Stimulated activated CD8-positive, alpha-beta memory T cell treated with anti-CD3 and anti-CD28 coated beads, Interleukin-15, amount 100 ng/mL, for 48 hours (primary cell): ENCODE data around the gene NACC2.
A peak's percentile ranks its signal among the peaks of the same experiment; 100 is the strongest.

Experiments
- DNase-seq, 2 donors: peaks; one replicate each; pipeline ENCODE4 v3.0.0-alpha.2; 2020; ENCODE audit warnings: low read depth in 2 of 2

The NACC2 gene, protein sequence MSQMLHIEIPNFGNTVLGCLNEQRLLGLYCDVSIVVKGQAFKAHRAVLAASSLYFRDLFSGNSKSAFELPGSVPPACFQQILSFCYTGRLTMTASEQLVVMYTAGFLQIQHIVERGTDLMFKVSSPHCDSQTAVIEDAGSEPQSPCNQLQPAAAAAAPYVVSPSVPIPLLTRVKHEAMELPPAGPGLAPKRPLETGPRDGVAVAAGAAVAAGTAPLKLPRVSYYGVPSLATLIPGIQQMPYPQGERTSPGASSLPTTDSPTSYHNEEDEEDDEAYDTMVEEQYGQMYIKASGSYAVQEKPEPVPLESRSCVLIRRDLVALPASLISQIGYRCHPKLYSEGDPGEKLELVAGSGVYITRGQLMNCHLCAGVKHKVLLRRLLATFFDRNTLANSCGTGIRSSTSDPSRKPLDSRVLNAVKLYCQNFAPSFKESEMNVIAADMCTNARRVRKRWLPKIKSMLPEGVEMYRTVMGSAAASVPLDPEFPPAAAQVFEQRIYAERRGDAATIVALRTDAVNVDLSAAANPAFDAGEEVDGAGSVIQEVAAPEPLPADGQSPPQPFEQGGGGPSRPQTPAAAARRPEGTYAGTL

DNA sequence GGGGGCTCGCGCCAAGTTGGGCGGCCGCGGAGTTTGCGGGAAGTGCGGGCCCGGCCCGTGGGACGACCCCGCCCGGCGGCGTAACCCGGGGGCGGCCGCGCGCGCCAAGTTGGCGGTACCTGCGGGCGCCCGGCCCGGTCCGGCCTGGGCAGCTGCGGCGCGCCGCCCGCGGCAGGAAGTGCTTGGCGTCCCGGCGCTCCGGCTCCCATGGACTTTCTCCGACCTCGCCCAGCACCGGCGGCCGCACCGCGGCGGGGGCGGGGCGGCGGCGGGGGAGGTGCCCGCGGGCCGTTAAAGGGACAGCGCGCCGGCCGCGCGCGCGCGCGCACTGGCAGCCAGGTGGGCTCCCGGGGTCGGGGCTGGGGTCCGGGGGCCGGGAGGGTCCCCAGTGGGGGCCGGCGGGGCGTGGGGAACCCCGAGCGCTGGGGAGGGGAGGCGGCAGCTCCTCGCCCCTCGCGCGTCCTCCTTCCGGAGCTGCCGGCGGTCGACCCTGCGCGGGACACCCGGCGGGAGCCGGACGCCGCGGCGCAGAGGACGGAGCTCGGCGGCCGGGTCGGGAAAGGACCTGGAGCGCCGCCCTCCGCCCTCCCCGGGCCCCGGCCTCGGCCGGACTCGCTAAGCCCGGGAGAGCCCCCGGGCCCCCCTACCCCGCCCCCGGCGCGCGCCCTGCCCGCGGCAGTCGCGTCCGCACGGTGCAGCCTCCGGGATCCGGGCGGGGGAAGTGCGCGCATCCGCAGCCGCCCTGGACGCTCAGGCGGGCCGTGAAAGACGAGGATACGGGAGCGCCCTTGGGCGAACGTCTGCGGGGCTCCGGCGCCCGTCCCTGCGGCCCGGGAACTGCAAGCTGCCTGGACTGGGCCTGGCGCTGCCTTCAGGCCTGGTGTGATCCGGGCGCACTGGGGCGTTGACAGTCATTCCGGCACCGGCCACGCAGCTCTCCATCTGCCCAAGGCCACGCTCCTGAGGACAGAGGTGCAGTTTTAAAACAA, at the start of gene NACC2:
Gene NACC2, minus strand, starts transcription at position 220 of the 989 bp plus-strand sequence. CDS start 44,768 bp downstream, outside the sequence.
- no peak for DNase-seq

DNA sequence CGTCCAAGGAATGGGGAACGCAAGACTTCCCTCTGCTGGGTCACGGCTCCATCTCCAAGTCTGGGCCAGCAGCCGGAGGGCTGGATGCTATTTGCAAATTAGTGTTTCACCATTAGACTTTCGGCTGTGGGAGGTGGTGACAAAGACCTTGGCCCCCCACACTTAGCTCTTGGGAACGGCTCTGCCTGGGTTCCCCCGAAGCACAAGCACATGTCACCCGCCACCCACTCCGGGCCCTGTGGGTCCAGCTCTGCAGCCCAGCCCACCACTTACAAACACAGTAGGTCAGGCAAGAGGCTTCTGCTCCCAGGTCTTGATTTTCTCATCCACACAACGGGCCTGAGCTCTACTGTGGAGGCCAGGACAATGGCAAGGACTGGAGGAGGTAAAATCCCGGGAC, 49.4 kb upstream of the NACC2 start:
- no peak for DNase-seq

DNA sequence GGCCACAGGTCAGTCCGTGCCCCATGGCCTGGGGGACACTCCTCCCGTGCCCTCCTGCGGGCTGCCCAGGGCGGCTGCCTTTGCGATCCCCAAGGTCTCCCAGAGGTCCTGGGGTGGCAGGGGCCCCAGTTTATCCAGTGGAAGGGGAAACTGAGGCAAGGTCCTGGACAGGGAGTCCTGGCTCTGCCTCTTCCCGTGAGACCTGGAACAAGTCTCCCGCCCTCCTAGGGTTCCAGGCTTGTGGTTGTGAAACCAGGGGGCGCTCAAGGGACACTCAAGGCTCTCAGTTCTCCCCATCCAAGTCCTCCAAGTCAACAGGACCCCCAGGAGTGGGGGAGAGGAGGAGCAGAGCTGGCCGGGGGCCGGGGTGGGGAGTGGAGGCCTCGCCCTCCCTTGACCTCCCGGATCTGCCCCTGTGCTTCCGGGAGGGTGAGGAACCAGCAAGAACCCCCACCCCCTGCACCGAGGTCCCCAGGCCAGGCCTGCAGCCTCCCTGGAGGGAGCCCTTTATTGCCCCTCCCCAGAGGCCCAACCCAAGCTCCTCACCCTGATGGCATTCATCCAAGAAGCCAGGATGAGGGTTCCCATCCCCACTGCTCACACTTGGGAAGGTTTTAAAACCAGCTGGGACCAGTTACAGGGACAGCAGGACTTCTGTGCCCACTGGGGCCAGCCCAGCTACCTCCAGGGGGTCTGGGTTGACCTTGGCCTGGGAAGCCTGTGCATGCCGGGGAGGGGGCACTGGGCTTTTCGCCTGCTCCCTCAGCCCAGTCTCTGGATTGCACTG, 48.3 kb upstream of the NACC2 start:
- no peak for DNase-seq

DNA sequence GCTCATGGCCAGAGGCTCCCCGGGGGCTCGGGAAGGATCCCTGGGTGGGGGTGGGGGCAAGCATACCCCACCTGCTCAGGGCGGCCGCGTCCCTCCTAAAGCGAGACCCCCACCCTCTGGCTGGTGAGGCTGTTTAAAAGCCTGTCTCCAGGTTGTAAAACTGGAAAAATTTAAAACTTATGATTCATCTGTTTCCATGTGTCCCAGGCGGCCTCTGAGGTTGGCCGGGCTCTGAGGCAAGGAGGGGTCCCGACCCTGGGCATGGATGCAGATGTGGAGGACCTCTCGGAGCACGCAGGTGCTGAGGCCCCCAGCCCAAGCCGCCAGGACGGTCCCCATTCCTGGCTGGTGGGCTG, 47.7 kb upstream of the NACC2 start:
- DNase-seq = no peak

DNA sequence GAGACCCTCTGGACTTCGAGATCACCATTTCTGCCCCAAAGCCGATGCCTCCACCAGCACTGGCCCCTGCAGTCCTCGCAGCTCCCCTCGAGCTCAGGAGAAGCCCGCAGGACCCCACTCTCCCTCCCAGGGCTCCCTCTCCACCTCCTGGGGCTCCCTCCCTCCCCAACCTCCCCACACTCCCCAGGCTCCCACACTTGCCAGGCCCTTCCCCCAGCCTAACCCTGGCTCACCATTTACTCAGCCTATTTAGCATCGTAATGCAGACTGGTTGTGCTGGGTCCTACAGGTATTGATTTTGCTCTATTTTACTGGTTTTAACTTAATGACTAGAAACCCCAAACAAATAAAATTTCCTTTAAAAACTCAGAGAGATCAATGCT, 47.3 kb upstream of the NACC2 start:
- no peak for DNase-seq

DNA sequence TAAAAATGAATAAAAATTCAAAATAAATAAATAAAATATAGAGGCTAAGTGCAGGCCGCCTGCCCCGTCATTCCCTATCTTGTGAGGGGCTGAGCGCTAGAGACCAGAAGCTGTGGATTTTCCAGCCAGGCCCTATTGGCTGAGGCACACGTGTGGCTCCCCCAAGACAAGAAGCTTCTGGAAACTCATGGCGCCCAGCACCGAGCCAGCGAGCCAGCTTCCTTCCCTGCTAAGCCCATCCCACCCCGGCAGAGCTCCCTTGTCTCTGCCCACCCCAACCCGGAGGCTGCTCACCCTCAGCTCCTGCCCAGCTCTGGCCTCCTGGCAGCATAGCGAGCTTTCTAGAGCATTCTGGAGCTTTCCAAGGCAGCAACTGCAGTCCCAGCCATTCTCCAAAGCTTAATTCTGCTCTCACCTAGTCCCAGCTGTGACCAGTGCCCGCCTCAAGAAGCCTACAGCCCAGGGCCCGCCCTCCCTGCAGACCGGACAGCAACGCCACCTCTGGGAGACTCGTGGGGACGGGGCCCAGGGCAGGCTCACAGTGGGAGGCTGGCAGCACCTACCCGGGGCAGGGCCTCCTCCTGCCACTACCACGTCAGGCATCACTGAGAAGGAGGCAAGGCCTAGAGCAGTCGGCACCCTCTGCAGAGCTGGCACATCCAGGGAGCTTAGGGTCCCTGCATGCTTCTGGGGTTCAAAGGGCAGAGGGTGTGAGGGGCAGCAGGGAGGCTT, 46.8 kb upstream of the NACC2 start:
- DNase-seq = no peak

DNA sequence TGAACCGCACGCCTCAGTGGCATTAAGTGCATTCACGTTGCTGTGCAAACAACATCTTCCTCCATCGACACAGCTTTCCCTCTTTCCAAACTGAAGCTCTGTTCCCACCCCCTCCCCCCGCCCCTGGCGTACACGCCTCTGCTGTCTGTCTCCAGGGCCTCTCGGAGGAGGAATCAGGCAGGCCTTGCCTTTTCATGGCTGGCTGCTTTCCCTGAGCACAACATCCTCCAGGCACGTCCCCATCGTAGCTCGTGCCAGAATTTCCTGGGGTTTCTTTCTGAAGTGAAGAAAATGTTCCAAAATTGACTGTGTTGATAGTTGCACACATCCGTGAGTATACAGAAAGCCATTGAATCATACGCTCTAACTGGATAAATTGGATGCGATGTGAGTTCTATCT, 45.9 kb upstream of the NACC2 start:
- DNase-seq = no peak

DNA sequence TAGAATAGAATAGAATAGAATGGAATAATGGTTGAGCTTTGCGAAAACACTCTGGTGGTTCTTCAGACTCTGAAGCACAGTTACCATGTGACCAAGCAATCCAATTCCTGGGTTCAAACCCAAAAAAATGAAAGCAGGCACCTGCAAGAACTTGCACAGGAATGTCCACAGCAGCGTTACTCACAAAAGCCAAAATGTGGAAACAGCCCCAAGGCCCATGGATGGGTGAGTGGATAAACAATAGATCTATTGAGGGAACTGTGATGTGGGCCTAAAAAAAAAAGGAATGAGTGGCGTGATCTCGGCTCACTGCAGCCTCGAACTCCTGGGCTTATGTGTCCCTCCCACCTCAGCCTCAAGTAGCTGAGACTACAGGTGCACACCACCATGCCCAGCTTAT, 45.0 kb upstream of the NACC2 start:
- no peak for DNase-seq

DNA sequence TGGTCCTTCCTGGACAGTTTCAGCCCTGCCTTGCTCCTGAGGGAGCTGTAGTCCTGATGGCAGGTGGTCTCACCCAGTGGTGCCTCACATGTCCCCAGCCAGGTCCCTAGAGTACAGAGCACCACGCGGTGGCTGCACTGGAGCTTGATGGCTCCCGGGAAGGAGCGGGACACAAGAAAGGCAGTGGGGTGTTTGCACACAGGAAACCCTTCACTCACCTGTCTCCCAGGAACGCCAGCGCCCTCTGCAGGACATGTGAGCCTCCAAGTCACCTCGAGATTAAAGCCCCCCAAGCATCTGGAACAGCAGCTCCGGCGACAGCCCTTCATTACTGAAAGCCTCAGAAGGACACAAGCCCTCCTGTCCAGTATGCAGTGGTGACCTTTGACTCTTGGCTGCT, 43.5 kb upstream of the NACC2 start:
- peak; percentile 20 to 30 for DNase-seq

DNA sequence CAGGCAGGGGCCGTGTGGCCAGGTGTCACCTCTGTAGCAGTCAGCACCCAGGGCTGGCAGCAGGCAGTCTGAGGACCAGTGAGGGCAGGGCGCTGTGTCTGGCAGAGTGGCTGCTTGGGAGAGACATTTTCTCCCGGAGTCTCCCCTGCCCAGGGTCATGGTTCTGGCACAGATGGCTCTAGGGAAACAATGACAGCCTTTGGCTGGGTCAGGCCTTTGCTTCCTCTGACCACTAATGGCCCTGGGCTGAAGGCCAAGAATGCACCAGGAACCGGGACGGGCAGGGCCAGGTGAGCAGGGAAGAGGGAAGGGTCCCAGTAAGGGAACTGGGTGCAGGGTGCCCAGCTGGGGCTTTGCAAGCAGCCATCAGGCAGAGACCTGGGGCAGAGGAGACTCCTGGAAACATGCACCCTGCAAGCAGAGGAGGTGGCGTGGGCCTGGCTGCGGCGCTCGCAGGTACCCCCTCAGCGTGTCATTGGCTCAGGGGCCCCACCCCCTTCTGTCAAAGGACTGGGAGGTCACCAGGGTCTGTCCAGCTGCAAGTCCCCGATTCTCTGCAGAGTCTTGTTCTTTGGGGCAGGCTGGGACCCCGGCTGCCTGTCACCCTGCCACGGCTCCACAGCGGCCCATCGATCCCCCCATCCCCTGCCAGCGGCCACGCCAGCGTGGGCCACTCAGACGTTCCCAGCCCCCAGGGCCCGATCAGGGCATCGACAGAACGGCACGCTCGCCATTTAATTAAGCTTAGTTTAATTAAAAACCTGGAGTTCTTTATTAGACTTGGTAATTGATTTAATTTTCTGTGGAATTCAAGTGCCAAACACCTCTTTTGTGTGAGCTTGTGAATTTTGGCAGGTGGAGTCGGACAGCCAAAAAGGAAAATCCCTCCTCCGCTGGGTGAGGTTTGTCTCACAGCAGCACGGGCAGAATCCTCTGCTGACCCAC, 42.5 kb upstream of the NACC2 start:
- no peak for DNase-seq

DNA sequence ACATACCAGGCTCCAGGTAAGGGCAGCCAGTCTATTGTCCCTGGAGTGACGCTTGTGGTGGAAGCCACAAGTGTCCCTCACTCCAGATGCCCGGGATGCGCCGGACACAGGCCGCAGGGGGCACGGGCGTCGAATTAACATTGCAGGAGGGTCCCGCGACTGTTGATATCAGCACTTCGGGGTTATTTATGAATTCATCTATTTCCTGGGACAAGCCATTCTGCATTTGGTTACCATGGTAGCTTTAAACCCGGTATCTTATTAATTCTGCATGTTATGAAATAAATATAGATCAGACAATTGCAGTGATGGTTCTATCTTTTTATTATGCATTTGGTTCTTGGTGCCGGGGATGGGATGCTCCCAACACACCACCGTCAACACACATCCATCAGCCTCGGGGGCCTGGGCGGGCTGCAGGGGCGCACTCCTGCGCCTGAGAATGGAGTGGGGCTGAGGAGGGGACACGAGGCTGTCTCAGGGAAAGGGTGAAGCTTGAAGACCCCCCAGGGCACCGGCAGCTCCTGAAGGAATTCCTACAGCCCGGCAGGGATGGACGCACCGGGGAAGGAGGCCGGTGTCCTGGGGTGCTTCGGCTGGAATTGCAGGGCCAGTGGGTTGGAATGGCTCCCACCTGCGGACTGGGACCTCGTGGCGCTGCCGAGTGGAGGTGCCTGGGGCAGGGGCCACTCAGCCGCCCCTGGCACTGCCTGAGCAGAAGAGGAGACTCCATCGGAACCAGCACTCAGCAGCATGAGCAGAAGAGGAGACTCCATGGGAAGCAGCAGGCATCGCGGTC, 41.2 kb upstream of the NACC2 start:
- no peak for DNase-seq

DNA sequence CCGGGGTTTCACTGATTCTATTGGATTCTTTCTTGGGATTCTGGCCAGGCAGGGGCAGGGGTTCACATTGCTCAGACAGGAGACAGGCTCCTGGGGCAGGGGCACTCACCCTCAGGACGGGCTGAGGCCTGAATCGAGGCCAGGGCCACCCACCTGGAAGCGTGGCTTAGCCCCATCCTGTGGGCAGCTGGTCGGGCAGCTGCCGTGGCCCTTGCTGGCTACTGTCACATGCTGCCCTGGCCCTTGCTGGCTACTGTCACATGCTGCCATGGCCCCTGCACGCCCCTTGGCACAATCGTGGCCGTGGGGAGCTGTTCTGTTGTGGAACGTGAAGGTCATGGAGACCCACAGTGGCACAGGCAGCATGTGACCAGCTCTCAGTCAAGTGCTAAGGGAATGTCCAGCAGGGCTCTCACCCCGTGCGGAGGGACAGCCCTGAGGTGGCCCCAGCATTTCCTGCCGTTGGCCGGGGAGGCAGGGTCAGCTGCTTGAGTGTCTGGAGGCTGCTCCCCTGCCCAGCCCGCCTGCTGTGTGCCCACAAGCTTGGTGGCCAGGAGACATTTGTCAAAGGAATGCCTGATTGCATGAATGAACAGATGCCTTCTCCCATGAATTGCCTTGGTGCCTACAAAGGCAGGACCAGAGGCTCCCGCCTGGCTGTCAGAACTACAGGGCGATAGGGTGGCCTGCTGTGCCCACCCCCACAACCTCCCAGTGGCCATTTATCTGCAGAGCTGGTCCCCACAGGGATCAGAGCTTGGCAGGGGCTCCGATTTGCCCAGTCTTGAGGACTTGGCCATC, 40.4 kb upstream of the NACC2 start:
- DNase-seq = no peak

DNA sequence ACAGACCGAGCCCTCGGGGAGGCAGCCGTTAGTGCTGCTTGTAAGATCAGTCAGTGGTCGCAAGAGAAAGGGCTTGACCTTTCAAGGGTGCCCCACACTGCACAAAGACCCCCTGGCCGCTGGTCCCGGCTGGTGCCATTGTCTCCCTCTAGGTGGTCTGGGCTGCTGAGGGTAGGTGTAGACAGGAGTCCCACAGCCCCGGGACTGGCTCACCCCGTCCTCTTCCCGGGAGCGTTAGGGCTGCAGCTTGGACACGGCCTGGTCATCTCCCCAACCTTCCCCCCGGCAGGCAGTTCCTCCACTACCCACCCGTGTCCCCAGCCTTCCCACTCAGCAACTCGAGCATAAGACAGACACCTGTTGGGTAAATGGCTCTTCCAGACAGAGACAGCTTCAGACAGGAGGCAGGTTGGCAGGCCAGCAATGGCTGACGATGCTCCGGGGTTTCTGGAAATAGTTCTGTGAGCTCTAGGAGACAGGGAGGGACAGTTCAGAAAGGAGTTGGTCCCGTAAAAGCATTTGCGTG, 38.9 kb upstream of the NACC2 start:
- DNase-seq = no peak

DNA sequence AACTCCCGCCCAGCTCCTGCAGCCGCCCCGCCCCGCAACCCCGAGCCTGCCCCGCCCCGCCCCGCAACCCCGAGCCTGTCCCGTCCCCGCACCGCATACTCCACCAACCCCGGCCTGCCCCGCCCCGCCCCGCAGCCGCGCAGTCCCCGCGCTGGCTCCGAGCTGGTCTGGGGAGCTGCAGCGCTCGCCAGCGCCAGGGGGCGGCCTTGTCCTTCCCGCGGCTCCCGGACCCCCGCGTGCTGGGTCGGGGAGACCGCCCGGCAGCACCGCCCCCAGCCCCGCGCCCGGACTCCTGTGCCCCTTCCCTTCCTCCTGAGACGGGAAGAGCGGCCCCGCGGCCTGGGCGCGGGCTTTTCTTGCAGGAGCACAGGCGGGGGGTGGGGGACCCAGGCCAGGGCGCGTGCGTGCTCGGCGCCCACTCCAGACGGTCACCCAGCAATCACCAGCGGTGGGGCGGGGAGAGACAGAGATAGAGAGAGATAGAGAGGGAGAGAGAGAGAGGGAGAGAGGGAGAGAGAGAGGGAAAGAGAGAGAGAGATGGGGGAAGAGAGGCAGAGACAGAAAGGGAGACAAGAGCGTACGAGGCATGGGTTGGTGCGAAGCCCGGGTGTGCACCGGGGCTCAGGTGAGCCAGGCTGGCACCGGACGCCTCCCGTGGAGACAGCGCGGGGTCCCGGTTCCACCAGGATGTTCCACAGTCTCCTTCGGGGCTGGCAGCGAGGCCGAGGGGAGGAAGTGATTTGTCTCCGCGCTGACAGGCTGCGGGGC, 38.3 kb upstream of the NACC2 start:
- DNase-seq = peak in 1 of 2 donors; percentile 14

DNA sequence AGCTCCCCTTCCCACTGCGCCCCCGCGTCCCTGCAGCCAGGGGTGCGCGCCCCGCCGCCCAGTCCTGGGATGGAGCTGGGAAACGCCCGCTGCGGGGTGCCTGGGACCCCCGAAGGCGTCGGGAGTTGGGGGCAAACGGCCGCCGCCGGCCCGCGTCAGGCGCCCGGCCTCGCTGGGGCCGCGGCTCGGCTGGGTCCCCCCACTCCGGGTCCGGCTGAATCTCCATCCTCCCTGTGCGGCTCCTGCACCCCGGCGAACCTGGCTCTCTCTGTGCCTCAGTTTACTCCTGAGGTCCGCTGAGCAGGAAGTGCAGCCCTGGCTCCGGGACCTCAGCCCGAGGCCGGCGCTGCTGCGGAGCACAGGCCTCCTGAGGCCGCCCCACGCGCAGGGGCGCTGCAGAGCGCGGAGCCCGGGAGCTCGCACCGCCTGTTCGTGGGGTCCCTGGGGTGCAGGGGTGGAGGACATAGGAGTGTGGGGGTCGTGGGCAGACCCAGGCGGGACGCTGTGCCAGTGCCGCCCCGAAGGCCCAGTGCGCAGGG, 37.5 kb upstream of the NACC2 start:
- no peak for DNase-seq

DNA sequence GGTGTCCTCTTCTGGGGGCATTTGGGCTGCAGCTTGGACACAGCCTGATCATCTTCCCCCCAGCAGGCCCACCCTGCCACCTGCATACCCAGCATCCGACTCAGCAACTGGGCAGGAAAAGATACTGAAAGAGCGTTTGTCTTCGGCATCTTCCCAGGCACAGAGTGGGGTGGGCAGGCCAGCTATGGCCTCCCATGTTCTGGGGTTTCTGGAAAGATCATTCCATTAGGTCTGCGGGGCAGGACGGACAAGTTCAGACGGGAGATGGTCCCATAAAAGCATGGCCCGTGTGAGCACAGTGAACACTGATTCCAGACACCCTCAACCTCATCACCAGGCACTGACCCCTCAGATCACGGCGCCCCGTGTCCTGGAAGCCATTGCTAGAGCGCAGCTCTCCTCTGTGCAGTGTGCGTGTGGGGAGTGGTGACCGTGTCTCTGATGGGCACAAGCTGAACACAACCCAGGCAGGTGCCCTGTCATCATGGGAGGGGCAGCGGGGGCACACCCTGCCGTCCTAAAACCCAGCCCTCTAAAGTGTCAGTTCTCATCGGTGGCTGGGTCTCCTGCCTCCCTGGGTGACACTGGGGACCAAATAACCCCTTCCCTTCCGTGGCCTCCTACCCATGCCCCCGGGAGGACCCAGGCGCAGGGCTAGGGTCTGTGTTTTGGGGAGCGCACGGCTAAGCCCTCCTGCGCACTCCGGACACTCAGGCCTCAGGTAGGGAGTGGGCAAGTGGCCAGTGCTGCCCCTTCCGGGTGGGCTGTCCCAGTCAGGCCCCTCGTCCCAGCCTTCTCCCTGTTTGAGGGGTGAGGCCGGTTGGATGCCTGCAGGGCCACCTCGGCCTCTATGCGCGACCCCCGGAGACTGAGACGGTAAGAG, 36.8 kb upstream of the NACC2 start:
- DNase-seq = no peak
